HG03571 (cell line): Measurements from ENCODE around the gene MYO15A.

Source experiments
- ATAC-seq: cut with Tn5 transposase; IDR thresholded peaks from one replicate; pipeline ENCODE4 v1.9.1; 2021; ENCODE audit not compliant: unreplicated experiment

The MYO15A gene

DNA sequence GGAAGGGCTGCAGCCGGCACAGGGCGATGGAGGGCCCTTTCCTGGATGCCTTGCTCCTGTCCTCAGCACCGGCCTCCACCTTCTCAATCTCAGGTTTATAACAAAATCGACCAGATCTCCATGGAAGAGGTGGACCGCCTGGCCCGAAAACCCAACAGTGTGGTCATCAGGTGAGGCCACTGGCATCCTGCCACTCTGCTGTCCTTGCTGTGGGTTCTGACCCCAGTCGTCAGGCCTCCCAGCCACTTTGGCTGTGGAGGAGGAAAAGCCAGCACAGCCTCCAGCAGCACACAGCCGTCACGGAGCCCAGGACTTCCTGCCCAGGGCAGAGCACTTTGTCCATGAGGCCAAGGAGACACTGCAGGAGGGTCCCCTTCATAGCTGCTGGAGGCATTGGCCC, 6.7 kb upstream of the MYO15A start:
- no peak for ATAC-seq

DNA sequence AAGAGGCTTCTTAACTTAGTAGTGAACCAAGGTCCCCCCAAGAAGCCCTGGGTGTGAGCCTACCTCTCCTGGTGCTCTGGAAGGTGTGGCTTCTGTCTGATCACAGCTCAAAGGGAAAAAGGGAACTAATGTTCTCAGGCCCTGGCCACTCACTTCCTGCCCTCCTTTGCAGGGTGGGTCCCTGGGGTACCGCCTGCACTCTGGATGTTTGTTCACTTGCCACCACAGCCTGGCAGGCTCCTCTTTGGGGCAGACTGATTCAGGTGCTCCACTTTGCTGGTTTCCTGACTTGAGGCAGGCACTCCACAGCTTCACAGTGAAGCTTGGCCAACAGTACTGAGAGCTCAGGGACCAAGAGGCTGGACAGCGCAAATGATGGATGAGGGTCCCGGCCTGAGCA, 5.9 kb upstream of the MYO15A start:
- no peak for ATAC-seq

DNA sequence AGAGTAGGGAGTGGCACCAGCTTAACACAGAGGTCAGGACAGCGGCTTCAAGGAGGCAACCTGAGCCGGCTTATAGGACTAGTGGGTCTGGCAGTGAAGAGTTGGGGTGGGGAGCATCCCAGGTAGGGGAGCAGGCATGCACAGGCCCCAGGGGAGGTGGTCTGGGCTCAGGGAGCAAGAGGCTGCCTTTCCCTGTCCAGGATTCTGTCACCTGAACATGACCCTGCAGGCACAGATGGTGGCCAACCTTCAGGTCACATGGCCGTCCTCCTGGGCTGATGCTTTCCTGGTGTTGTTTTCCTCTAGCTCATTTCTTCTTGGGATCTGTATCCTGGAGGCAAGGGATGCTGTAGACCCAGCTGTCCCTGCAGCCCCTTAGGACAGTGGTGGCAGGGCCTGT, 3.5 kb upstream of the MYO15A start:
- ATAC-seq, result no peak

DNA sequence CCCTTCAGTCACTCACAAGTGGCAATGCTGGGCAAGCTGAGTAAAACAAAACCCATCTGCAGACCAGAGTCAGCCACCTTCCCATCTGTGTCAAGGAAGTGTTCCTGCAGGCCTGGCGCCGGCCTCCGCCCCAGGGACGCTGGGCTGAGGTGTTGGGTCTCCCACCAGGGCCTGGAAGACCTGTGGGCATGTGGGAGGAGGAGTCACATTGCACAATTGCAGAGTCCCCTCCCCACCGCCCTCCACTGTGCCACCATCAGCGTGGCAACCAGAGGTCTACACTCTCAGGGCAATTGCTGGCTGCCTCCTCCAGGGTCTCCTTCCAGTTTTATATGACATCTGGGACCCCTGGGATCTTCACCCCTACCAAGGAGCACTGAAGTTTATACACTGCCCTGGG, 3.0 kb upstream of the MYO15A start:
- no peak for ATAC-seq

DNA sequence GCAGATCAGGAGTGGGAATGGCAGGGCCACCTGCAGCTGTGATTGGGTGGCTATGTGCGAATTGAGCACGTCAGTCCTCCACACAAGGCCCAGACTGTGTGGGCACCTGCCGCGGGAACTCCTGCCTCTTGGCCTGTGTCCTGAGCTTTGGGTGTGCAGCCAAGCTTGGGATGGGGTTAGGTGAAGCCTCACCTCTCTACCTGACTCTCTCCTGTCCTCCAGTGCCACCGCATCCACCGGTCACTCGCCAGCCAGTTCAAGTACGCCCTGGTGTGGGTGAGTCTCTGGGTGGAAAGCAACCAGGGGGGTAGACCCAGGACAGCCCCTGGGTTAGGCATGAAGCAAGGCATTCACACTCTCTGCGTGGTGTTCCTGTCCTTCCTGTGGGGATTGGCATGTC, 2.3 kb upstream of the MYO15A start:
- no peak for ATAC-seq

DNA sequence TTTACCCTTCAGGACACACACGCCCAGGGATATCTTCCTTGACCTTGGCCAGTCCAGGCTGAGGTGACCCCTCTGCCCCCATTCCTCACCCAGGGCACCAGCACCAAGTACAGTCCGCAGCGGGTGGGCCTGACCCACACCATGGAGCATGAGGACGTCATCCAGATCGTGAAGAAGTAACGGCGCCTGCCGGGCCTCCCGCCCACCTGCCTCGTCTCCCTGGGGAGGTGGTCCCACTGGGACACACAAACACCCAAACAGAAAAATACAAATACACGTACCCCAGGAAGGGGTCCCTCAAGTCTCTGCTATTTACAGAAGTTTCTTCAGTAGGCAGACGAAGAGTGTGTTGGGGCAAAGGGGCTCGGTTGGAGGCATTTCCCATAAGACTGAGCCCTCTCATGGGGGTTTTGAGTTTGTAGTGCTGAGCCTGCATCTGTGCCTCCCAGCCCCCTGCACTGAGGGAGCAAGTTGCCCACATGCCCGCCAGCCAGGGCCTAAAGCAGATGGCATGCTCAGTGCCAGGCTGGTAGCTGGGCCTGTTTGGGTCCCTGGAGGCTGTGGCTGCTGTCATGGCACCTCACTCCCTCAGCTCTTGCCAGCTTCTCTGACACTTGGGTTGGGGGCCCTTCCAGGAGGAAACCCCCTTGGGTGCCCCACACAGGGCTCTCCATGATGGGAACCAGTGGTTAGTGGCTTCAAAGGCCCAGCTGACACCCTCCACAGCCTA, 1.3 kb upstream of the MYO15A start:
- ATAC-seq, result no peak

DNA sequence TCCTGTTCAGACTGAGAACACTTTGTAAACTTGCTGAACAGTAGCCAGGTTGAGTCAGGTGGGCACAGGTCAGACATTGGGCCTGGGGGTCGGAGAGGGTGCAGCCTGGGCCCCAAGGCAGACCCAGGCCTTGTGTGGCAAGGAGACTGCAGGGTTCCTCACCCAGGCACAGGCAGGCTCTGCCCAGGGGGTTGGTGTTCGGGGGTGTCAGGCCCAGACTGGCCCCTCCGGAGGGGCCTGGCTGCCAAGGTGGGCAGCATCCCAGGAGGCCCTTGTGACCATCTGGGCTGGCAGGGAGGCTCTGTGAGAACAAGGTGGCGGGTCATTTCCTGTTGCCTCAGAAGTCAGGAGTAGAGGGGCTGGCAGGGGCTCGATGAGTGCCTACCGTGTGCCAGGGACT, 585 bp upstream of the MYO15A start:
- no peak for ATAC-seq

DNA sequence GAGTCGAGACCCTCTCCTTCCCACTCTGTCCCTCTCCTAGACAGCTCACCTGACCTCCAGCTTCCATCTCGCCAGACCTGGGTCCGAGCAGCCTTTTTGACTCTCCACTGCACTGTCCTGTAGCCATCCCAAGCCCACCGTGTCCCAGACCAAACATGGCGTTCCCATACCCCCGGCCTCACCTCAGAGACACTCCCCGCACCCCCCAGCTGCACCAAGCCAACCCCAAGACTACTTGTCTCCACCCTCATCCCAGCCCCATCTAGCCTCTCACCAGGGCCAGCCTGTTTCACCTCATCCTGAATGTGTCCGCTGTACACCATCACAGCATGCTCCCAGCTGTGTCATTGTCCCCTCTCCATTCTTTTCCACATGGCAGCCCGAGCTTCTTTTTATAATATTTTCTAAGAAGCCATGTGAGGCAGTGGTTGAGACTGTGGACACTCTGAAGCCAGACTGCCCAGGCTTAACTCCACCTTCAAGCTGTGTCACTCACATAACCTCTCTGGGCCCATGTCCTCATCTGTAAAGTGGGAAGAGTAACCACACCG, 1.5 kb downstream of the MYO15A start:
- ATAC-seq, result no peak

DNA sequence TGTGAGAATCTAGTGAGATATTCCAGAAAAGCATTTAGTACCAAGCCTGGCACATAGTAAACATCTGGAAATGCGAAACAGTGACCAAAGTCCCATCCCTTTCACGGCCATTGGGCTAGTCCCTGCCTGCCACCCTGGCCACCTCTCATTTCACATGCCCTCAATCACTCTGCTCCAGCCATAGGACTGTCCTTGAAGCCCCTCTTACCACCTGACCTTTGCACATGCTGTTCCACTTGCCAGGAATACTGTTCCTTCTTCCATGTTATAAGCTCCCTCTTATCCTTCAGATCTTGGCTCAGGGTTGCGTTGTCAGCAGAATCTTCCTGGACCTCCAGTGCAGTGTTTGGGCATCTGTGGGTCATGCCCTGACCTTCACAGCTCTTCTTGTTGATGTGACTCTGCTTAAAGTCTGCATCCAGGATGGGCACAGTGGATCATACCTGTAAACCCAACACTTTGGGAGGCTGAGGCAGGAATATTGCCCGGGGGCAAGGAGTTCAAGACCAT, 2.1 kb downstream of the MYO15A start:
- no peak for ATAC-seq

DNA sequence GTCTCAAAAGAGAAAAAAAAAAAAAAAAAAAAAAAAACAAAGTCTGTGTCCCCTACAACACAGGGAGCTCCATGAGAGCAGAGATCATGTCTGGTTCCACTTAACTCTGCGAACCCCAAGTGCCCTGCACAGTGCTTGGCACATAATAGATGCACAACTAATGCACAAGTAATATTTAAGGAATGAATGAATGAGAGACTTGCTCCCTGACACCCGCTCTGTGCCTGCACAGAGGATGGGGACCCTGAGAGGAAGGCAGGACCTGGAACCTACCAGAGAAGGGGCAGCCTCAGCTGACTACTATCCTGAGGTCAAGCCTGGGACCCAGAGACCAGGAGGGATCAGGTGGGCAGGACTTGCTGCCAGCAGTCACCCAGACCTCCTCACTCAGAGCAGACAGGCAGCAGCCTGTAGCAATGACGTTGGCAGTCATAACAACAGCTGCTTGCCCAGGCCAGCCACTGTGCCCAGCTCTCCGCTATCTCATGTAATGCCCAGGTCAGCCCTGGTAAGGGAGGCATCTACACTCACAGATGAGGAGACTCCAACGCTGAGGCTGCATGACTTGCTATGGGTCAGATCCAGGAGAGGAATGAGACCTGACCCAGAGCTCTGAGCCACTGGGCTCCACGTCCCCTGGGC, 2.9 kb downstream of the MYO15A start:
- ATAC-seq, result no peak

DNA sequence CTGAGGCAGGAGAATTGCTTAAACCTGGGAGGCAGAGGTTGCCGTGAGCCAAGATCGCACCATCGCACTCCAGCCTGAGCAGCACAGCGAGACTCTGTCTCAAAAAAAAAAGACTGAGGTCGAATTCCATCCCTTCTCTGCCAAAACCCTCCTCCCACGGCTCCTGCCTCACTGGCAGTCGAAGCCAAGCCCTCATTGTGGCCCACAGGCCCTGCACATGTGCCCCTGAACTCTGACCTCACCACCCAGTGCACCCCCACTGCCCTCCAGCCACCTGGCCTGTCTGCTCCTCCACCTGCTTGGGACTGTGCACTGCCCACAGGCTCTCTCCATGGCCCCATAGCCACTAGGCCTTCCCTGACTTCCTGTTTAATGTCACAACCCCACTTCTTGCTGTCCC, 7.0 kb downstream of the MYO15A start:
- ATAC-seq, result no peak

DNA sequence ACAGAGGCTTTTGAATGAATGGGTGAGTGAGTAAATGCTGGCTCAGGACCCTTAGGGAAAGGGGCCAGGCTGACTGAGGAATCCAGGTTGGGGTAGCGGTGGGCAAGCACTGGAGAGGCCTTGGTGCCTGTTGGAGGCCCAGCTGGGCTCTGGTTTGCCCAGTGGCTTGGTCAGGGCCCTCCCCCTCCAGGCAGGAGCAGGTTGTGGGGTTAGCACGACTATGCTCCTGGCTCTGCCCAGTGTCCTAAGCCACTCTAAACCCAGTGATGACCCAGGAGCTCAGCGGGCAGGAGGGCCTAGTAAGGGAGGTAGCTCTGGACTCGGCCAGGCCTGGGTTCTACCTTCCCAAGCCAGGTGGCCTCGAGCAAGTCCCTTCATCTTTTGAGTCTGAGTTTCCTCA, 7.5 kb downstream of the MYO15A start:
- ATAC-seq, result no peak

DNA sequence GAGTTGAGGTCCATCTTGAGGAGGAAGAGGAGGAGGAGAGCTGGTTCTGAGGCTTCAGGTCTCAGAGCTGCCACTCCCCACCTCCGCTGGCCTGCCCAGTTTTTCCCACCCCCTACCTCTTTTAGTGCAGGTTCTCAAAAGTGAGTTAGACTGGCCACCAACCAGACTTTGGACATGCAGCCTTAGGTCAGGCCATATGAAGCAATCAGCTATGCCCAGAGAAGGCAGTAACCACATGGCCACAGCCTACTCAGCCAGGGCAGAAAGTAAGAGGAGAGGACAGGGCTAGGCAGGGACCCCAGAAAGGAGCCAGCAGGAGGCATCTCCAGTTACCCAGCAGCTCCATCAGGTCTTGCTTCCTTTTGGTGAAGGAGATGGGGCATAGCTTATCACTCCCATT, 9.0 kb downstream of the MYO15A start:
- no peak for ATAC-seq

DNA sequence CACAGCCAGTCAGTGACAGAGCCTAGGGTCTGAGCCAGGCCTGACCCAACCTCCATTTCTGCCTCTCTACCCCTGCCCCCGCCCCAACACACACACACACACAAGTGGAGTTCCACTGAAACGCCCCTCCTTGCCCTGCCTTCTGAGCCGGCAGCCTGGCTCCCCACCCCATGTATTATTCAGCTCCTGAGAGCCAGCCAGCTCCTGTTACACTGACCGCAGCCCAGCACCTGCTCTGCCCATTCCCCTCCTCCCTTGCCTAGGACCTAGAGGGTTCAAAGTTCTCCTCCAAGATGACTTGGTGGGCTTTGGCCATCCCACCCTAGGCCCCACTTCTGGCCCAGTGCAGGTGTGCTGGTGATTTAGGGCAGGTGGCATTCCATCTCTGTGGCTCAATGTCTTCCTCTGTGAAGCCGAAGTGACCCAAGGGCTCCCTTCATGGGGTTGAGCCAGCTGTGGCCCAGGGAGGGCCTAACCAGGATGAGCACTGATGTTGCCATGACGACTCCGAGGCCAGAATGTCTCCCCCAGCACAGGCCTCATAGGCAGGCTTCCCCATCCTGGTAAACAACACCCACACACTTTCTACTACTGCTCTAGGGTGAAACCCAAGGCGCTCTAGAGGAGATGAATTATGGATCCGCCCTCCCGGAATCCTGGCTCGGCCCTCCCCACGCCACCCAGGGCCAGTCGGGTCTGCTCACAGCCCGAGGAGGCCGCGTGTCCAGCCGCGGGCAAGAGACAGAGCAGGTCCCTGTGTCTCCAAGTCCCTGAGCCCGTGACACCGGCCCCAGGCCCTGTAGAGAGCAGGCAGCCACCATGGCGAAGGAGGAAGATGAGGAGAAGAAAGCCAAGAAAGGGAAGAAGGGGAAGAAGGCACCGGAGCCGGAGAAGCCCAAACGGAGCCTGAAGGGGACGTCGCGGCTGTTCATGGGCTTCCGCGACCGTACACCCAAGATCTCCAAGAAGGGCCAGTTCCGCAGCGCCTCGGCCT, 9.7 kb downstream of the MYO15A start:
- ATAC-seq, result no peak

DNA sequence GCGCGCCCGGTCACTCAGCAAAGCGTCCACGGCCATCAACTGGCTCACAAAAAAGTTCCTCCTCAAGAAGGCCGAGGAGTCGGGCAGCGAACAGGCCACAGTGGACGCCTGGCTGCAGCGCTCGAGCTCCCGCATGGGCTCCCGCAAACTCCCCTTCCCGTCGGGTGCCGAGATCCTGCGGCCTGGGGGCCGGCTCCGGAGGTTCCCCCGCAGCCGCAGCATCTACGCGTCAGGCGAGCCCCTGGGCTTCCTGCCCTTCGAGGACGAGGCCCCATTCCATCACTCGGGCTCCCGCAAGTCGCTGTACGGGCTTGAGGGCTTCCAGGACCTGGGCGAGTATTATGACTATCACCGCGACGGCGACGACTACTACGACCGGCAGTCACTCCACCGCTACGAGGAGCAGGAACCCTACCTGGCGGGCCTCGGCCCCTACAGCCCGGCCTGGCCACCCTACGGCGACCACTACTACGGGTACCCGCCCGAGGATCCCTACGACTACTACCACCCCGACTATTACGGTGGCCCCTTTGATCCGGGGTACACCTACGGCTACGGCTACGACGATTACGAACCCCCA, 10.7 kb downstream of the MYO15A start:
- ATAC-seq, result no peak

DNA sequence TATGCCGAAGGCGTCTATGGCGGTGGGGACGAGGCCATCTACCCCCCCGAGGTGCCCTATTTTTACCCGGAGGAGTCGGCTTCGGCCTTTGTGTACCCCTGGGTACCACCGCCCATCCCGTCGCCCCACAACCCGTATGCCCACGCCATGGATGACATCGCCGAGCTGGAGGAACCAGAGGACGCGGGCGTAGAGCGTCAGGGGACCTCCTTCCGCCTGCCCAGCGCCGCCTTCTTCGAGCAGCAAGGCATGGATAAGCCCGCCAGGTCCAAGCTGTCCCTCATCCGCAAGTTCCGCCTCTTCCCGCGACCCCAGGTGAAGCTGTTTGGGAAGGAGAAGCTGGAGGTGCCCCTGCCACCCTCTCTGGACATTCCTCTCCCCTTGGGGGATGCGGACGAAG, 11.4 kb downstream of the MYO15A start:
- ATAC-seq, result no peak

DNA sequence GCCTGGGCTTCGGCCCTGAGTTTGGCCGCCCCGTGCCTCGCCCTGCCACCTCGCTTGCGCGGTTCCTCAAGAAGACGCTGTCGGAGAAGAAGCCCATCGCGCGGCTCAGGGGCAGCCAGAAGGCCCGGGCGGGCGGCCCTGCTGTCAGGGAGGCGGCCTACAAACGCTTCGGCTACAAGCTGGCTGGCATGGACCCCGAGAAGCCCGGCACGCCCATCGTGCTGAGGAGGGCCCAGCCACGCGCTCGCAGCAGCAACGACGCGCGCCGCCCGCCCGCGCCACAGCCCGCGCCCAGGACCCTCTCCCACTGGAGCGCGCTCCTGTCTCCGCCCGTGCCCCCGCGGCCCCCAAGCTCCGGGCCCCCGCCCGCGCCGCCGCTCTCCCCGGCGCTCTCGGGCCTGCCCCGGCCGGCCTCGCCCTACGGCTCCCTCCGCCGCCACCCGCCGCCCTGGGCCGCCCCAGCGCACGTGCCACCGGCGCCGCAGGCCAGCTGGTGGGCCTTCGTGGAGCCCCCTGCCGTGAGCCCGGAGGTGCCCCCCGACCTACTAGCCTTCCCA, 12.0 kb downstream of the MYO15A start:
- ATAC-seq, result no peak

DNA sequence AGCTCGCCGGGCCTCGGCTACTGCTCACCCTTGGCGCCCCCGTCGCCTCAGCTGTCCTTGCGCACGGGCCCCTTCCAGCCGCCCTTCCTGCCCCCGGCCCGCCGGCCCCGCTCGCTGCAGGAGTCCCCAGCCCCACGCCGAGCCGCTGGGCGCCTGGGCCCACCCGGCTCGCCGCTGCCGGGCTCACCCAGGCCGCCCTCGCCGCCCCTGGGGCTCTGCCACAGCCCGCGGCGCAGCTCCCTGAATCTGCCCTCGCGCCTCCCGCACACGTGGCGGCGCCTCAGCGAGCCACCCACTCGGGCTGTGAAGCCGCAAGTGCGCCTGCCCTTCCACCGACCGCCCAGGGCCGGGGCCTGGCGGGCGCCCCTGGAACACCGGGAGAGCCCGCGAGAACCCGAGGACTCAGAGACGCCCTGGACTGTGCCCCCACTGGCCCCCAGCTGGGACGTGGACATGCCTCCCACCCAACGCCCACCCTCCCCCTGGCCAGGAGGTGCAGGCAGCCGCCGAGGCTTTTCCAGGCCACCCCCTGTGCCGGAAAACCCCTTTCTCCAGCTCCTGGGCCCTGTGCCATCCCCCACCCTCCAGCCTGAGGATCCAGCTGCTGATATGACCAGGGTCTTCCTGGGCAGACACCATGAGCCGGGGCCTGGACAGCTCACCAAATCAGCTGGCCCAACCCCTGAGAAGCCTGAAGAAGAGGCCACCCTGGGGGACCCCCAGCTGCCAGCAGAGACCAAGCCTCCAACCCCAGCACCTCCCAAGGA, 12.8 kb downstream of the MYO15A start:
- no peak for ATAC-seq

DNA sequence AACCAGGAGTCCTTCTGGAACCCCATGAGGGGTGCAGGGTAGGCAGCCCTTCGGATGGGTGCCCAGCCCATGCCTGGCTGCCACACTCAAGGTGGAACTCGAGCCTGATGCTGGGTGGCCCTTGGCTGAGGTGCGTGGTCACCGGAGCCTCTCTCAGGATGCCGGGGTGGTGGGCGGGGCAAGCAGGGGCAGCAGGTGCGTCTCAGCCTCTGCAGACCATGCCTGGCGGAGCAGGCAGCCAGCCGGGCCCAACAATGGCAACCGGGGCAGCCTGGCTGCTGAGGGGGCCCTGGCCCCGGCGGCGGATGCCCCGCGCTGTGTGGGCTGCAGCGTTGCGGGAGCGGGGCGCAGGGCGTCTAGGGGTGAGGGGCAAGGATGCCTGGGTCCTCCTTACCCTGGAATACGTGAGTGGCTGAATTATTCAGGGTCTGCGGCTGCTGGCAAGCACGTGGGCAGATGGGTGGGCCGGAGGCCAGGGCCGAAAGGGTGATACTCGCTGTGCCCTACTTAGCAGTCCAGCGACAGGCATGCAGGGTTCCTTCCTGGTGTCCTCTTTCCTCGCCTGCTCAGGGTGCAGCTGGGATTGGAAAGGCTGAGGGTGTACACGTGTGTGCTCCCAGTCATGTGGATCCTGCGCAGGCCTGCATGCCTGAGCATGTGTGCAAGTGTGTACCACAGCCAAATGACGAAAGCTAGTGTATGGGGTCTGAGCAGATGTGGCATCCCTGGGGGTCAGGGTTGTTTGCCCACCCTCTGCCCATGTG, 14.6 kb downstream of the MYO15A start:
- no peak for ATAC-seq
